Transverse colon (tissue), 4 donors: Measurements from ENCODE around the gene PIH1D1.

Experiments
- EP300 ChIP-seq: sonication (generic); formaldehyde crosslinking; IDR thresholded peaks from one replicate; pipeline ENCODE4 v1.6.1; 2017; ENCODE audit warnings: antibody characterized with exemption, low read depth
- POLR2A ChIP-seq: fragments of 450-650 bp; IDR thresholded peaks from one replicate; pipeline ENCODE4 v1.6.1; 2016; ENCODE audit warnings: antibody characterized with exemption, mild to moderate bottlenecking, moderate library complexity
- POLR2AphosphoS5 ChIP-seq, 3 donors: sonication (generic); formaldehyde crosslinking; IDR thresholded peaks; one replicate each; pipeline ENCODE4 v1.6.1; 2016; ENCODE audit warnings: antibody characterized with exemption in 3 of 3
- TF ChIP-seq, protein P1 (sequence below), 5 experiments: fragments of 200-600 bp in 3 of 5; fragments of 450-650 bp in 2 of 5; sonication (generic) in 3 of 5; IDR thresholded peaks; 1 replicate in 2 of 5; 2 replicates in 3 of 5; pipeline ENCODE4 v1.5.1; 2016 to 2017; ENCODE audit warnings: antibody characterized with exemption in 5 of 5, inconsistent platforms in 3 of 5, mild to moderate bottlenecking in 2 of 5, moderate library complexity in 1 of 5

DNA sequence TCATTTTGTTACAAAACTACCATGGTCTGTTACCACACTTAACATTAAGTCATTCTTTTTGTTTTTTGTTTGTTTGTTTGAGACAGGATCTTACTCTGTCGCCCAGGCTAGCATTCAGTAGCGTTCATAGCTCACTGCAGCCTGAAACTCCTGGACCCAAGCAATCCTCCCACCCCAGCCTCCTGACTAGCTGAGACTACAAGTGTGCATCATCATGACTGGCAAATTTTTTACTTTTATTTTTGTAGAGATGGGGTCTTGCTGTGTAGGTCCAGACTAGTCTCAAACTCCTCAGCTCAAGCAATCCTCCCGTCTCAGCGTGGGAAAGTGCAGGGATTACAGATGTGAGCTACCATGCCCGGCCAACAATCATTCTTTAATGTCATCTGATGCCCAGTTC lies 4.7 kb upstream of the PIH1D1 start:
- TF ChIP-seq, protein P1, sequence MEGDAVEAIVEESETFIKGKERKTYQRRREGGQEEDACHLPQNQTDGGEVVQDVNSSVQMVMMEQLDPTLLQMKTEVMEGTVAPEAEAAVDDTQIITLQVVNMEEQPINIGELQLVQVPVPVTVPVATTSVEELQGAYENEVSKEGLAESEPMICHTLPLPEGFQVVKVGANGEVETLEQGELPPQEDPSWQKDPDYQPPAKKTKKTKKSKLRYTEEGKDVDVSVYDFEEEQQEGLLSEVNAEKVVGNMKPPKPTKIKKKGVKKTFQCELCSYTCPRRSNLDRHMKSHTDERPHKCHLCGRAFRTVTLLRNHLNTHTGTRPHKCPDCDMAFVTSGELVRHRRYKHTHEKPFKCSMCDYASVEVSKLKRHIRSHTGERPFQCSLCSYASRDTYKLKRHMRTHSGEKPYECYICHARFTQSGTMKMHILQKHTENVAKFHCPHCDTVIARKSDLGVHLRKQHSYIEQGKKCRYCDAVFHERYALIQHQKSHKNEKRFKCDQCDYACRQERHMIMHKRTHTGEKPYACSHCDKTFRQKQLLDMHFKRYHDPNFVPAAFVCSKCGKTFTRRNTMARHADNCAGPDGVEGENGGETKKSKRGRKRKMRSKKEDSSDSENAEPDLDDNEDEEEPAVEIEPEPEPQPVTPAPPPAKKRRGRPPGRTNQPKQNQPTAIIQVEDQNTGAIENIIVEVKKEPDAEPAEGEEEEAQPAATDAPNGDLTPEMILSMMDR (IDR thresholded peaks at IDR 0.05), result no peak
- no peak for TF ChIP-seq EP300
- no peak for TF ChIP-seq POLR2A
- no peak for TF ChIP-seq POLR2AphosphoS5 (IDR thresholded peaks at IDR 0.05)
